Pancreas (tissue), 10 donors: Measurements from ENCODE around the gene FOXP4. TPM values are rescaled to one million over a fixed set of nuclear protein-coding genes. Genes with fewer than 3 reads are reported as not detected.

Source experiments
- ATAC-seq, 4 donors: fragments of 200-7000 bp; cut with Tn5 transposase; one replicate each; pipeline versions ENCODE4 v1.8.0 to v1.9.1; 2020; ENCODE audit warnings: mild to moderate bottlenecking in 4 of 4, moderate library complexity in 4 of 4
- DNase-seq, 6 donors: peaks; one replicate each; pipeline ENCODE4 v3.0.0-alpha.2; 2020
- FAIRE-seq: peaks from 2 replicates; lab custom pipeline; 2012; peaks lifted over from hg19 to GRCh38; lab: Jason Lieb, UNC
- H3K27ac ChIP-seq, 4 donors: fragments of 200-600 bp; sonication (generic); 1 replicate in 3 of 4; 2 replicates in 1 of 4; pipeline versions ENCODE4 v1.5.0 to v1.8.0; 2020
- H3K27me3 ChIP-seq, 4 donors: fragments of 200-600 bp; one replicate each; pipeline ENCODE4 v1.8.0; 2021
- H3K36me3 ChIP-seq, 3 donors: fragments of 200-600 bp; sonication (generic) in 1 of 3; one replicate each; pipeline versions ENCODE4 v1.5.0 to v1.8.0; 2020 to 2021
- H3K4me1 ChIP-seq, 3 donors: fragments of 200-600 bp; one replicate each; pipeline ENCODE4 v1.8.0; 2021
- H3K4me3 ChIP-seq, 4 donors: fragments of 200-600 bp; sonication (generic) in 2 of 4; one replicate each; pipeline versions ENCODE4 v1.5.0 to v1.8.0; 2020 to 2021
- H3K9me3 ChIP-seq, 4 donors: fragments of 200-600 bp; one replicate each; pipeline ENCODE4 v1.8.0; 2021
- CTCF ChIP-seq, 4 donors: fragments of 200-600 bp; sonication (generic) in 3 of 4; IDR thresholded peaks; one replicate each; pipeline versions ENCODE4 v1.5.0 to v1.8.0; 2021; ENCODE audit warnings: antibody characterized with exemption in 4 of 4
- WGBS, 2 donors: extraction: QIAGEN DNeasy Blood & Tissue Kit; methylation state at CpG; one replicate each; pipeline ENCODE4 v1.1.7; 2013; 5-methylcytosine and 5-hydroxymethylcytosine counted together
- intact Hi-C, 3 donors: fragments of 100-400 bp; cut with DNase I; formaldehyde crosslinking; loops; one replicate each; pipeline versions ENCODE4 v1.11.1 to v1.14.2; 2022
- polyA plus RNA-seq, 2 donors: library from polyadenylated mRNA; stranded (reverse); fragments of 200-250 nt; gene quantifications; one replicate each; pipeline ENCODE4 v1.2.3, GENCODE V29; 2013
- total RNA-seq, 6 donors: library from RNA; stranded (reverse); fragmentation: NEBNext Ultra II Directional in 4 of 6; extraction: Animal tissue kit (Norgen Biotek cat#: 25700) in 4 of 6; gene quantifications; one replicate each; pipeline versions ENCODE4 v1.2.1 to v1.2.4, GENCODE V29; 2021 to 2023
- donor health status: healthy with polysubstance abuse.
- donor health status: DM: no; HTN: no; CAD: no; lungs with moderate emphysema.
- donor health status: DM: no; HTN: no; CAD: no.
- donor health status: control.
- donor health status: control.
- donor health status: Bipolar disorder and iron deficiency.
- donor health status: DM: yes; HTN: yes; CAD: no.
- donor health status: DM: no; HTN: no; CAD: no.
- donor health status: DM: no; HTN: no; CAD: no.
- donor health status: DM: yes; HTN: yes; CAD: no.

The FOXP4 gene
- total and polyA plus RNA-seq, 8 donors: 23.1 to 29.3 (median 26.3) TPM

GRCh38 chr6:41527721-41528408, 18.3 kb upstream of the FOXP4 start:
- ATAC-seq: peak in 3 of 4 donors; percentile 46 to 62 (median 53)
- no peak for TF ChIP-seq CTCF (IDR thresholded peaks at IDR 0.05)
- no peak overlapping the region for H3K4me3 ChIP-seq
- no peaks in the 10 kb centered on the region for H3K27me3 ChIP-seq
- H3K27ac ChIP-seq: no peak overlapping the region
- no peak for DNase-seq
- H3K4me1 ChIP-seq: peaks cover 0 to 4% (median 0%) of the 10 kb centered on the region in 3 donors
- intact Hi-C loops: no loop called here
- WGBS, 2 donors: 40 to 57% methylated on average over 13 to 14 of the region's 14 CpGs
- H3K36me3 ChIP-seq: no peaks in the 10 kb centered on the region
- FAIRE-seq: no peak
- H3K9me3 ChIP-seq: no peaks in the 10 kb centered on the region

- 74 to 83% methylated on average over 11 of the region's 11 CpGs for WGBS, 2 donors
- Histone ChIP-seq H3K9me3 (no peaks in the 10 kb centered on the region), H3K27ac (no peak overlapping the region), H3K27me3 (no peaks in the 10 kb centered on the region), H3K4me1 (peaks cover 0 to 4% (median 0%) of the 10 kb centered on the region in 3 donors), H3K4me3 (no peak overlapping the region), H3K36me3 (no peaks in the 10 kb centered on the region)
- no peak for DNase-seq
- TF ChIP-seq CTCF (IDR thresholded peaks at IDR 0.05): no peak
- intact Hi-C loops: no loop called here
- peak in 1 of 4 donors; percentile 7 for ATAC-seq
- no peak for FAIRE-seq
These were observed 17.7 kb upstream of the FOXP4 start for GRCh38 chr6:41528409-41528963.

- H3K27ac ChIP-seq: no peak overlapping the region
- intact Hi-C loops: no loop called here
- DNase-seq (no peak), FAIRE-seq (no peak), ATAC-seq (no peak)
- TF ChIP-seq CTCF (IDR thresholded peaks at IDR 0.05): no peak
- peaks cover 0 to 4% (median 0%) of the 10 kb centered on the region in 3 donors for H3K4me1 ChIP-seq
- 90% methylated on average over 5 of the region's 5 CpGs for whole genome bisulfite sequencing, 2 donors
- no peak overlapping the region for H3K4me3 ChIP-seq
- H3K36me3 ChIP-seq: no peaks in the 10 kb centered on the region
- H3K27me3 ChIP-seq: no peaks in the 10 kb centered on the region
- H3K9me3 ChIP-seq: no peaks in the 10 kb centered on the region
These were observed 17.1 kb upstream of the FOXP4 start for GRCh38 chr6:41529049-41529448.

- FAIRE-seq: no peak
- 74 to 78% methylated on average over 7 of the region's 7 CpGs for WGBS, 2 donors
These were observed 16.2 kb upstream of the FOXP4 start for GRCh38 chr6:41529970-41530369.

More at GRCh38 chr6:41529970-41530369, 16.2 kb upstream of the FOXP4 start:
- H3K27me3 ChIP-seq: no peaks in the 10 kb centered on the region
- TF ChIP-seq CTCF (IDR thresholded peaks at IDR 0.05): no peak
- no peak overlapping the region for H3K4me3 ChIP-seq
- H3K36me3 ChIP-seq: no peaks in the 10 kb centered on the region
- no peak overlapping the region for H3K27ac ChIP-seq
- H3K9me3 ChIP-seq: no peaks in the 10 kb centered on the region
- DNase-seq (no peak), ATAC-seq (no peak)
- intact Hi-C loops: no loop called here
- peaks cover 0 to 4% (median 0%) of the 10 kb centered on the region in 3 donors for H3K4me1 ChIP-seq
